HepG2 (cell line): ENCODE measurements around the gene NCKIPSD. TPM values are rescaled to one million over a fixed set of nuclear protein-coding genes. Genes with fewer than 3 reads are reported as not detected.

Experiments used
- CREB3 ChIP-seq: sonication (generic); formaldehyde crosslinking; IDR thresholded peaks from 2 replicates; pipeline ENCODE4 v1.5.0; 2020; ENCODE audit warnings: missing genetic modification reagents
- FUBP1 ChIP-seq: sonication (generic); formaldehyde crosslinking; IDR thresholded peaks from 2 replicates; pipeline ENCODE4 v1.5.1; 2020; ENCODE audit warnings: missing genetic modification reagents, mild to moderate bottlenecking, borderline replicate concordance
- HIVEP1 ChIP-seq: sonication (generic); formaldehyde crosslinking; IDR thresholded peaks from 2 replicates; pipeline ENCODE4 v1.4.0; 2020; ENCODE audit warnings: mild to moderate bottlenecking, missing genetic modification reagents
- NFATC3 ChIP-seq: sonication (generic); formaldehyde crosslinking; IDR thresholded peaks from 2 replicates; pipeline ENCODE4 v1.5.1; 2020; ENCODE audit warnings: mild to moderate bottlenecking, missing genetic modification reagents
- PAX8 ChIP-seq: sonication (generic); formaldehyde crosslinking; IDR thresholded peaks from 2 replicates; pipeline ENCODE4 v1.8.0; 2022; ENCODE audit warnings: mild to moderate bottlenecking, missing genetic modification reagents, borderline replicate concordance
- RORA ChIP-seq: sonication (generic); formaldehyde crosslinking; IDR thresholded peaks from 2 replicates; pipeline ENCODE4 v1.5.0; 2020; ENCODE audit warnings: mild to moderate bottlenecking, missing genetic modification reagents, moderate library complexity
- TRIM22 ChIP-seq: fragments of 450-650 bp; IDR thresholded peaks from 2 replicates; pipeline ENCODE4 v1.6.1; 2017
- ZBTB1 ChIP-seq: sonication (generic); formaldehyde crosslinking; IDR thresholded peaks from 2 replicates; pipeline ENCODE4 v1.4.0; 2020; ENCODE audit warnings: missing genetic modification reagents, borderline replicate concordance
- ZFX ChIP-seq: sonication (generic); formaldehyde crosslinking; IDR thresholded peaks from 2 replicates; pipeline ENCODE4 v1.4.0; 2020; ENCODE audit warnings: mild to moderate bottlenecking, low read depth, missing genetic modification reagents, moderate library complexity
- ZNF260 ChIP-seq: sonication (generic); formaldehyde crosslinking; IDR thresholded peaks from 2 replicates; pipeline ENCODE4 v1.4.0; 2020; ENCODE audit warnings: missing genetic modification reagents, low read depth, mild to moderate bottlenecking, borderline replicate concordance
- ZNF281 ChIP-seq: sonication (generic); formaldehyde crosslinking; IDR thresholded peaks from 2 replicates; pipeline ENCODE4 v1.4.0; 2020; ENCODE audit warnings: missing genetic modification reagents, borderline replicate concordance
- ZNF292 ChIP-seq: sonication (generic); formaldehyde crosslinking; IDR thresholded peaks from 2 replicates; pipeline ENCODE4 v1.8.1; 2022; ENCODE audit warnings: mild to moderate bottlenecking, low read depth, missing genetic modification reagents, borderline replicate concordance
- ZNF362 ChIP-seq: sonication (generic); formaldehyde crosslinking; IDR thresholded peaks from 2 replicates; pipeline ENCODE4 v1.4.0; 2020; ENCODE audit warnings: missing genetic modification reagents, mild to moderate bottlenecking, borderline replicate concordance
- ZNF558 ChIP-seq: sonication (generic); formaldehyde crosslinking; IDR thresholded peaks from 2 replicates; pipeline ENCODE4 v1.9.0; 2022; ENCODE audit warnings: mild to moderate bottlenecking, missing genetic modification reagents, borderline replicate concordance
- ZNF598 ChIP-seq: sonication (generic); formaldehyde crosslinking; IDR thresholded peaks from 2 replicates; pipeline ENCODE4 v1.5.1; 2020; ENCODE audit warnings: mild to moderate bottlenecking, missing genetic modification reagents, borderline replicate concordance
- ZNF614 ChIP-seq: IDR thresholded peaks from 2 replicates; pipeline ENCODE4 v1.6.1; 2018; ENCODE audit warnings: missing biosample characterization, missing genetic modification reagents, inconsistent platforms, borderline replicate concordance
- ZNF629 ChIP-seq: sonication (generic); formaldehyde crosslinking; conservative IDR thresholded peaks from 2 replicates; pipeline ENCODE4 v1.5.0; 2020; ENCODE audit warnings: missing genetic modification reagents
- polyA plus RNA-seq, 8 experiments: library from polyadenylated mRNA; depleted of rRNA in 3 of 8; stranded (reverse) in 7 of 8; unstranded in 1 of 8; fragments of >200 nt; fragmentation: Illumina TruSeq in 4 of 8; extraction: Trizol in 4 of 8; gene quantifications; 2 replicates each; pipeline versions ENCODE4 v1.2.1 to v1.2.3, GENCODE V29; 2011 to 2016; ENCODE audit warnings: low read depth in 4 of 8, missing spikeins in 1 of 8, mixed read lengths in 1 of 8; ENCODE audit not compliant: insufficient read depth in 1 of 8
- total RNA-seq, 5 experiments: library from RNA; depleted of rRNA; stranded (reverse); fragments of >200 nt; fragmentation: Illumina TruSeq; extraction: Trizol; gene quantifications; 2 replicates each; pipeline ENCODE4 v1.2.3, GENCODE V29; 2016; ENCODE audit warnings: low read depth in 1 of 5

NCKIPSD gene
- total and polyA plus RNA-seq, 2 of the 13 experiments (the other 11 are each of a cell fraction or from before 2014, with no cell fraction given): 13.5 to 35.2 TPM

- peak; percentile 83; the same call in 1 of the 2 replicates for TF ChIP-seq CREB3 (CRISPR knock-in tag)
- TF ChIP-seq TRIM22: no peak
- TF ChIP-seq ZNF281 (CRISPR knock-in tag): peak; percentile 42; the same call in 1 of the 2 replicates
- no peak for TF ChIP-seq NFATC3 (CRISPR knock-in tag)
- no peak for TF ChIP-seq FUBP1 (CRISPR knock-in tag)
- no peak; the same call in 1 of the 2 replicates for TF ChIP-seq PAX8
- peak; percentile 92 for TF ChIP-seq ZFX (CRISPR knock-in tag)
- TF ChIP-seq ZNF362 (CRISPR knock-in tag): no peak
- peak; percentile 33; the same call in 1 of the 2 replicates for TF ChIP-seq ZNF292
- TF ChIP-seq ZNF629 (CRISPR knock-in tag): no peak
- no peak for TF ChIP-seq RORA (CRISPR knock-in tag)
- no peak for TF ChIP-seq ZNF260 (CRISPR knock-in tag)
- TF ChIP-seq HIVEP1: no peak; the same call in none of the 2 replicates
- TF ChIP-seq ZBTB1 (CRISPR knock-in tag): no peak
- peak; percentile 58; the same call in 1 of the 2 replicates for TF ChIP-seq ZNF598 (CRISPR knock-in tag)
- TF ChIP-seq ZNF614 (CRISPR knock-in tag): peak; percentile 26; the same call in 1 of the 2 replicates
- no peak for TF ChIP-seq ZNF558 (CRISPR knock-in tag)
Observed at GRCh38 chr3:48635222-48636021, 50.3 kb downstream of the NCKIPSD start, which contains the start of gene SLC26A6 (continued).
